ENCODE results near the gene CENPK.

The CENPK gene

DNA sequence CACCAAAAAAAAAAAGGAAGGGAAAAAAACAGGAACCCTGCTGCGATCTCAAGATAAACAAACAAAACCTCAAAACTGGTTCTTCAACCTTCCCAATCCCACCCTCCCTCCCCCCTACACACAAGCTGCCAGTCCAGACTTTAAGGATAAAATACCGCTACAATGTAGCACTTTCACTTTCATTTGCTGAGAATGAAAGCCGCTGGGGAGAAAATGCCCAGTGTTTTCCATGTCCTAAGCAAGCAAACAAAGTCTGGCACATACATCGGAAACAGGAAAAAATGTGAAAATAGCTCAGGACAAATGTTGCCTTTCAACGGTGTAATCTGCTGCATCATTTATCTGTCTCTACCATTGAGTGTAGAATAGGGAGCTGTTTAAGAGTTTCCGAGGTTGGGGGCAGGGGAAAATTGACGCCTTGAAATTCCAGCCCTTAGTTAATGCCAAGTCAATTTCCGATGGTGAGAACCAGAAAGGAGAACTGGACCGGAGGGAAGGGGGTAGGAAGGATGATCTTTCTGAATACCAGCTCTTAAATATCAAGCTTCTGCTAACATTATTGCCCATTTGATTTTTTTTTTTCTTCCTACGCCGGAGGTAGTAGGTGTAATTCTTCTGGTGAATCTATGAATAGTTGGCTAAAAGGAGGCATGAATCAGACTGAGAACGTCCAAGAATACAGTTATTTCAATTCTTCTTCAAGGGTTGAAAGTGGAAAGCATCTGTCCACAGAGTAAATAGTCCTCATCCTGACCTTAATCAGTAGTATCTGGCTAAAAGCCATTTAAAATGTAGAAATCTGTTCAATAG is 80.0 kb downstream of the CENPK start:
- TF ChIP-seq, protein P1, sequence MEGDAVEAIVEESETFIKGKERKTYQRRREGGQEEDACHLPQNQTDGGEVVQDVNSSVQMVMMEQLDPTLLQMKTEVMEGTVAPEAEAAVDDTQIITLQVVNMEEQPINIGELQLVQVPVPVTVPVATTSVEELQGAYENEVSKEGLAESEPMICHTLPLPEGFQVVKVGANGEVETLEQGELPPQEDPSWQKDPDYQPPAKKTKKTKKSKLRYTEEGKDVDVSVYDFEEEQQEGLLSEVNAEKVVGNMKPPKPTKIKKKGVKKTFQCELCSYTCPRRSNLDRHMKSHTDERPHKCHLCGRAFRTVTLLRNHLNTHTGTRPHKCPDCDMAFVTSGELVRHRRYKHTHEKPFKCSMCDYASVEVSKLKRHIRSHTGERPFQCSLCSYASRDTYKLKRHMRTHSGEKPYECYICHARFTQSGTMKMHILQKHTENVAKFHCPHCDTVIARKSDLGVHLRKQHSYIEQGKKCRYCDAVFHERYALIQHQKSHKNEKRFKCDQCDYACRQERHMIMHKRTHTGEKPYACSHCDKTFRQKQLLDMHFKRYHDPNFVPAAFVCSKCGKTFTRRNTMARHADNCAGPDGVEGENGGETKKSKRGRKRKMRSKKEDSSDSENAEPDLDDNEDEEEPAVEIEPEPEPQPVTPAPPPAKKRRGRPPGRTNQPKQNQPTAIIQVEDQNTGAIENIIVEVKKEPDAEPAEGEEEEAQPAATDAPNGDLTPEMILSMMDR (conservative IDR thresholded peaks at IDR 0.05) = no peak
- no peak for TF ChIP-seq ZFX (IDR thresholded peaks at IDR 0.05)
- no peak overlapping the region for H3K27ac ChIP-seq

DNA sequence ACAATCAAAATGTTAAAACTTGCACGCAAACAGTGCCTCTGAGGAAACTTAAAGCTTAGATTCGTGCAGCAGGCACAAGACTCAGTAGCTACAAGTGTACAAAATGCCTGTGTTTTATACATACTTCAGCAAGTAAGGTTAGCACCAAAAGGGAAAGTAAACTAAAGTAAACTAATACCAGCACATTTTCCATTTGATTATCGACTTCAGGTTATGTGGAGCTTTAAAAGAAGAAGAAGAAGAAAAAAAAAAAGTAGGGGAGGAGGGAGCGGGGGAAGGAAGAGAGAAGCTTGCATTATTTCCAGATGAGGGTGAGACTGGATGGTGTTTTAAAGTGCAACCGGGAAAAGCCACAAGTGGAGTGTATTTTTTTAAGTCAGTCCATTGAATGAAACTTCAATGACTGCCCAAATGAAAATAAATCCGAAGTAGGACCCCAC is 80.7 kb downstream of the CENPK start:
- no peak overlapping the region for H3K27ac ChIP-seq
- no peak for TF ChIP-seq ZFX (IDR thresholded peaks at IDR 0.05)
- TF ChIP-seq, protein P1 (conservative IDR thresholded peaks at IDR 0.05) = no peak

DNA sequence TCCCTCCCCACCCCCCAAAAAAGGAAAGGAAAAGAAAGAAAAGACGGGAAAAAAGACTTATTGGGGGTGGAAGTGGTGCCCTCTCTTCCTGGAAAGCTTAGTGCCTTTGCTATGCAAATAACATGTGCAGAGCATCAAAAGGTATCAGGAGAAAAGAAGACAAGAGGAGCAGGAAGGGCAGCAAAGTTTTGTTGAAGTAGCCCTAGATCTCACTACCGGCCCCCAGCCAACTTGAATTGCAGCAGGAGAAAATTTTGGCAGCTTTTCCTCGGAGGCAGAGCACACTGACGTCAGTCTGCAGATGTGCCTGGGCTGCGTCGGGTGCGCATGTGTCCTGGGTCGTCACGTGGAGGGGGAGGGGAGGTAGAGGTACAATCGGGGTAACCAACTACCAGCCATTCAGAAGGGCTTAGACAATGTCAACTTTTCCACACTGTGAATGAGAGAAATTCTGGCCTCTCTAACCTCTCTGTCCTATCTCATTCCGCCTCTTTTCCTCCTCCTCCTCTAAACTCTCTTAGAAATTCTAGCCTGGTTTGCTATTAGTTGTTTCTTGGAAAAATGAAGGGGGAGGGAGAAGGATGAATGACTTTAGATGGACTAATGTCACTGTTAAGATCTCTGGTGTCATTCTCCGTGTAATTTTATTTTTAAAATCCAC is 81.2 kb downstream of the CENPK start, which contains the start of gene ADAMTS6:
Gene ADAMTS6, minus strand, starts transcription at position 286 of the 661 bp plus-strand sequence. CDS start 8,247 bp downstream, outside the sequence.
- no peak within 1 kb of the TSS for H3K27ac ChIP-seq
- TF ChIP-seq, protein P1 (conservative IDR thresholded peaks at IDR 0.05) = no peak
- no peak for TF ChIP-seq ZFX (IDR thresholded peaks at IDR 0.05)

DNA sequence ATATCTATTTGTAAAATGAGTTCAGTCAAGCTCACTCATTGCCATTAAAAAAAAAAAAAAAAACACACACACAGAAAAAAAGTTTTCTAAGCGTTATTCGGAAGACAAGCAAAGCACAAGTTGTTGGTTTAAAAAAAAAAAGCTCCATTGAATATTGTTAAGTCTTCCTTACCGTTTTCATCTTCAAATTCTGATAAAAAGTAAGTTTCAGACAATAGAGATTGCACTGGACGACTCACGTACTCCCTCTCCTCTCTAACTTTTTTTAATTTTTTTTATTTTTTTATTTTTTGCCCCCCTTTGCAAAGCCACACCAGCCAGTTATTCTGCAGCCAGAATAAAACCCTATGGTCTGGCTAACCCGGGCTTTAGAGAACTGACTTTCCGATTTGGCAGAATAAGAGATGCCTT is 81.8 kb downstream of the CENPK start:
- TF ChIP-seq ZFX (IDR thresholded peaks at IDR 0.05) = no peak
- TF ChIP-seq, protein P1 (conservative IDR thresholded peaks at IDR 0.05) = no peak
- H3K27ac ChIP-seq = no peak overlapping the region

DNA sequence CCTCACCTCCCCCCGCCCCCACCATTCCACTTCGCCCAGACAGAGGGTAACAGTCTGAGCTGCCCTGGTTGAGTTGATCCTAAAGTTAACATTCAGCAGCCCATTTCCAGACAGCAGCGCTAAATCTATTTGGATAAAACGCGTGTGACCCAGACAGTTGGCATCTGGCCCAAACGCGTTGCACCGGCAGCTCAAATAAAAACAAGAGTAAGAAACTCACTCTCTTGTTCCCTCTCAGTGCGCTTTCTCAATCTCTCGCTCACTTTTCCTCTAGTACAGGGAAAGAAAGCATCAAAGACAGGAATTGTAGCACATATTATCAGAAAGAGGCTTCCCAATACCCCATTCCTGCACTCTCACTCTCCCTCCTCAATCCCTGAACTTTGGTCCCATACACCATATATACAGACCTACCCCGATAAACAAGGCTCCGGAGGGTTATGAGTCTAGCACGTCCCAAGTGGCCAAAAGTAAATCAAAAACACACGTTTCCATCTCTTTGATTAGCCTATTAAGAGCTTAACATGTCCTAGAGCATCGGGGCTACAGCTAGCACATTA is 82.6 kb downstream of the CENPK start:
- no peak overlapping the region for H3K27ac ChIP-seq
- TF ChIP-seq, protein P1 (conservative IDR thresholded peaks at IDR 0.05) = no peak
- no peak for TF ChIP-seq ZFX (IDR thresholded peaks at IDR 0.05)

DNA sequence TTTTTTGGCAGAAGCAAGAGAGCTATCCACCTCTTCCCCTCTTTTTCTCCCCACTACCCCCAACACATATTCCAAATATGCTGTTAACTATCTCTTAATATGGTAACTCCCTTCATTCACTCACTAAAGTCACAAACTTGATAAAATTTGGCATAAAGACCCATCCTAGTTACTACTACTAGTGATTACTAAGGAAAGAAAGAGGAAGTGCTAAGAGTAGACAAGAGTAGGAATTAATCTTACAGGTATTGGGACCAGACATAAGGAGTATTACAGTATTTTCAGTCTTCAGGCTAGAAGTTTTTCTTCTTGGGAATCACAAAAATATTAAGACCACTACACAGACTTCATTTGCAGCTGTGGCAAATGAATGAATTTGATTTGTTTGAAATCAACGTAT is 83.4 kb downstream of the CENPK start:
- TF ChIP-seq, protein P1 (conservative IDR thresholded peaks at IDR 0.05) = no peak
- TF ChIP-seq ZFX (IDR thresholded peaks at IDR 0.05) = no peak
- no peak overlapping the region for H3K27ac ChIP-seq

DNA sequence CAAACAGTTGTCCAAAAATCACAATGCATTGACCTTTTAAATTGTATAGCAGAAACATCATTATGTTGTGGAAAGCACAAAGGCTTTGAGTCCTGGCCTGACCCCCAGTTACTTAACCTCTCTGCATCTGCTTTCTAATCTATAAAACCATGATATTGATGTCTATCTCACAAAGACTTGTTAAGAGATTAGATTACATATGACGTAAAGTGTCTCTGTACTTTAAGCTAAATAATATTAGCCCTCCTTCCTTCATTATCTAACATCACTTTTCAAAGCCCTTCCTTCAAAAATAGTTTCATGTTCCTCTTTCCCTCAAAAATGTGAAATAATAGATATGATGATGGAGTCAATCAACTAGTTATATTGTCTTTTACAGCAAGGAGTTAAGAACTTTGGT is 84.6 kb downstream of the CENPK start:
- H3K27ac ChIP-seq = no peak overlapping the region
- TF ChIP-seq, protein P1 (conservative IDR thresholded peaks at IDR 0.05) = no peak
- no peak for TF ChIP-seq ZFX (IDR thresholded peaks at IDR 0.05)

Measured in C4-2B (cell line).